Aorta (tissue), 5 donors: ENCODE measurements around the gene MKNK2. TPM values are rescaled to one million over a fixed set of nuclear protein-coding genes. Genes with fewer than 3 reads are reported as not detected.
A peak's percentile ranks its signal among the peaks of the same experiment; 100 is the strongest.

ENCODE experiments used
- ATAC-seq: fragments of 200-7000 bp; cut with Tn5 transposase; one replicate; pipeline ENCODE4 v1.9.1; 2022; ENCODE audit warnings: moderate library complexity; ENCODE audit not compliant: low FRiP score
- DNase-seq, 2 donors: peaks; one replicate each; pipeline ENCODE4 v3.0.0-alpha.2; 2020
- H3K27ac ChIP-seq, 2 donors: one replicate each; pipeline ENCODE4 v1.5.1; 2013; ENCODE audit warnings: low read length in 2 of 2, mild to moderate bottlenecking in 2 of 2, moderate library complexity in 2 of 2, control low read depth in 1 of 2, inconsistent platforms in 1 of 2, low read depth in 1 of 2
- H3K27me3 ChIP-seq, 2 donors: one replicate each; pipeline ENCODE4 v1.6.1; 2013; ENCODE audit warnings: control low read depth in 1 of 2, low read length in 1 of 2, mild to moderate bottlenecking in 1 of 2, moderate library complexity in 1 of 2; ENCODE audit not compliant: insufficient read depth in 2 of 2, control insufficient read depth in 1 of 2
- H3K36me3 ChIP-seq, 2 donors: one replicate each; pipeline ENCODE4 v1.6.1; 2013; ENCODE audit warnings: control low read depth in 1 of 2, low read length in 1 of 2, mild to moderate bottlenecking in 1 of 2; ENCODE audit not compliant: insufficient read depth in 2 of 2, control insufficient read depth in 1 of 2
- H3K4me1 ChIP-seq, 2 donors: one replicate each; pipeline ENCODE4 v1.6.1; 2013; ENCODE audit warnings: low read length in 2 of 2, control low read depth in 1 of 2, mild to moderate bottlenecking in 1 of 2, moderate library complexity in 1 of 2; ENCODE audit not compliant: insufficient read depth in 2 of 2, control insufficient read depth in 1 of 2
- H3K4me3 ChIP-seq, 2 donors: one replicate each; pipeline ENCODE4 v1.5.1; 2013; ENCODE audit warnings: low read length in 2 of 2, control low read depth in 1 of 2, mild to moderate bottlenecking in 1 of 2
- H3K9me3 ChIP-seq: one replicate; pipeline ENCODE4 v1.6.1; 2013; ENCODE audit warnings: mild to moderate bottlenecking, low read length; ENCODE audit not compliant: control insufficient read depth
- WGBS, 2 donors: extraction: QIAGEN DNeasy Blood & Tissue Kit; methylation state at CpG; one replicate each; pipeline ENCODE4 v1.1.7; 2013; 5-methylcytosine and 5-hydroxymethylcytosine counted together
- intact Hi-C, 2 donors: fragments of 100-400 bp; cut with DNase I; formaldehyde crosslinking; loops; one replicate each; pipeline versions ENCODE4 v1.14.2 to v1.15.0; 2022
- polyA plus RNA-seq, 2 donors: library from polyadenylated mRNA; stranded (reverse); fragments of 200-250 nt; gene quantifications; one replicate each; pipeline ENCODE4 v1.2.3, GENCODE V29; 2013
- total RNA-seq, 2 donors: library from RNA; stranded (reverse); fragmentation: NEBNext Ultra II Directional; extraction: Animal tissue kit (Norgen Biotek cat#: 25700); gene quantifications; one replicate each; pipeline ENCODE4 v1.2.1, GENCODE V29; 2021
- donor health status: healthy with polysubstance abuse.
- donor health status: Bipolar disorder and iron deficiency.
- donor health status: DM: no; HTN: no; CAD: no.
- donor health status: DM: no; HTN: no; CAD: no.
- donor health status: DM: yes; HTN: yes; CAD: no.

The MKNK2 gene
- total and polyA plus RNA-seq, 4 donors, result 49.3 to 103 (median 80.5) TPM

DNA sequence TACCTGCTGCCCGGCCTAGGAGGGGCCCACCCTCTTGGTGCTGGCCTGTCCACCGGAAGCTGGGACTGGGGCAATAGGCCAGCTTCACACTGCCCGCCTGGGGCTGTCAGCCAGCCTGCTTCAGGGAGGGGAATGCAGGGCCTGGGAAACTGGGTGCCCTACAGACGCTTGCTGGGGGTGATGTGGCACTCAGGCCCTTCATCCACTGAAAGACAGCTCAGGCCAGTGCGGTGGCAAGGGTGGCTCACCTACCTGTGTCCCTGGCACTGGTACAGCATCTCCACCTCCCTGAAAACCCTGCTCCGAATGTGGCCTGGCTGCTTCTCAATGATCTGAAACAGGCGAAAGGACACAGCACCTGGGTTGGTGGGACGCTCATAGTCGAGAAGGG, 7.8 kb downstream of the MKNK2 start:
- Histone ChIP-seq H3K4me3 (no peak overlapping the region), H3K27me3 (no peaks in the 10 kb centered on the region), H3K9me3 (no peaks in the 10 kb centered on the region), H3K27ac (peak overlapping the region in 1 of 2 donors; percentile 73), H3K4me1 (peaks cover 0 to 4% of the 10 kb centered on the region in 2 donors), H3K36me3 (peaks cover 0 to 3% of the 10 kb centered on the region in 2 donors)
- ATAC-seq (no peak), DNase-seq (peak; percentile 53 to 72)
- WGBS, 2 donors, result 50 to 54% methylated on average over 9 of the region's 9 CpGs
- intact Hi-C loops, result no loop called here

DNA sequence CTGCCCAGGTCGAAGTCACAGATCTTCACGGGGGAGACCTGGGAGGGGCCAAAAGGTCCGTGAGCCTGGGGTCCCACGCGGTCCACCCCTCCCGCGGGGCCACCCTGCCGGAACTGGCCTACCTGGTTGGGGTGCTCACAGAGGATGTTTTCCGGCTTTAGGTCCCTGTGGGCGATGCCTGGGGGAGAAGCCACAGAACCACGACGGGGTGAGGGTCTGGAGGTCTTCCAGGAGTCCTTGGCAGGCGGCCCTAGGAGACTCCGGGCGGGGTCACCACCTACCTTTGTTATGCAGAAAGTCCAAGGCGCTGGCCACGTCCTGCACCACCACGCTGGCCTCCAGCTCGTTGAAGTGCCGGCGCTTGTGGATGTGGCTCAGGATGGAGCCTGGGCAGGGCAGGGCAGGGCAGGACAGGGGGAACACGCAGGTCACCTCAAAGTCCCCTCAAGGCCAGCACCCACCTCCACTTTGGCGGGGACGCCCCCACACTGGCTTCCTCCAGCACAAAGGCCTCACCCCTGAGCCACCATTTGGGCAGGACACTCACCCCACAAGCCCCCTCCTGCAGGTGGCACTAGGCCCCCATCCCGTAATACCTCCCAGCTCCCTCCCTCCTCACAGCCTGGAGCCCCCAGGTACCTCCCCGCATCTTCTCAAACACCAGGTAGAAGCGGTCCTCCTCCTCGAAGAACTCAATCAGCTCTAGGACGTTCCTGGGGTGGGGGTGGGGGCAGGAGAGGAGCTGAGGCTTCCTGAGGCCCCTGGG, 8.4 kb downstream of the MKNK2 start:
- WGBS, 2 donors, result 25 to 27% methylated on average over 29 of the region's 29 CpGs
- Histone ChIP-seq H3K4me3 (peak overlapping the region in 1 of 2 donors; percentile 4), H3K4me1 (peaks cover 0 to 3% of the 10 kb centered on the region in 2 donors), H3K9me3 (no peaks in the 10 kb centered on the region), H3K27me3 (no peaks in the 10 kb centered on the region), H3K27ac (peak overlapping the region in 1 of 2 donors; percentile 73), H3K36me3 (peaks cover 0 to 3% of the 10 kb centered on the region in 2 donors)
- ATAC-seq (peak; percentile 2), DNase-seq (peak; percentile 60 to 82)
- intact Hi-C loops, result no loop called here

DNA sequence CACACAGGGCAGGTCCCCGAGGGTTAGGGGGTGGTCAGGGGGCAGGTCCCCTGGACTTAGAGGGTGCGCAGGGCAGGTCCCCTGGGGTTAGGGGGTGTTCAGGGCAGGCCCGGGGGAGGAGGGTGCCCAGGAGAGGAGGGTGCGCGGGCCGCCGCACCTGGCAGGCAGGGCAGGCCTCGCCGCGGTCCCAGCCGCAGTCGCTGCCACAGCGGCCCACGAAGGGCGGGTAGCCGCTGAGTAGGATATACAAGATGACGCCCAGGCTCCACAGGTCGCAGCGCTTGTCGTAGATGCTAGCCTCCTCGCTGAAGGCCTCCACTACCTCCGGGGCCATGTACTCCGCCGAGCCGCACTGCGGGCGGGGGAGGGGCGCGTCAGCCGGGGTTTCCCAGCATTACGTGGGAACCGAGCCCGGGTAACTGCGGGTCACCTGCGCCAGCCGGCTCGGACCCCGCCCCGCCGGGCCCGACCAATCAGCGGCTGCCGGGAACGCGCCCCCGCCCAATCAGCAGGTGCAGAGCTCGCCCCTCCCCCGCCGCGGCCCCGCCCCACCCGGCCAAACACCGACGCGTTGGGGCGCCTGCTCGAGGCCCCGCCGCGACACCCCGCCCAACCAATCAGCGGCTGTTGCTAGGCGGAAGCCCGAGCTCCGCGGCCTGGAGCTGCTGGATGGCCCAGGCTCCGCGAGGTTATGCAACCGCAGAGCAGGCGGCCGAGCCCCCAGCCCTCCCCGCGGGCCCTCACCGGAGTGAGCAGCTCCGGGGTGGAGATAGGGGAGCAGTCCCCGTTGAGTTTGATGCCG, 9.2 kb downstream of the MKNK2 start:
- H3K4me3 ChIP-seq, result peak overlapping the region in 1 of 2 donors; percentile 4
- no peaks in the 10 kb centered on the region for H3K4me1 ChIP-seq
- H3K9me3 ChIP-seq, result no peaks in the 10 kb centered on the region
- WGBS, 2 donors, result 13 to 18% methylated on average over 43 to 77 of the region's 77 CpGs
- no peaks in the 10 kb centered on the region for H3K27me3 ChIP-seq
- H3K27ac ChIP-seq, result peak overlapping the region; percentile 31 to 73
- DNase-seq (peak; percentile 99 to 100), ATAC-seq (peak; percentile 93)
- intact Hi-C loops, result no loop called here
- peaks cover 0 to 3% of the 10 kb centered on the region in 2 donors for H3K36me3 ChIP-seq

DNA sequence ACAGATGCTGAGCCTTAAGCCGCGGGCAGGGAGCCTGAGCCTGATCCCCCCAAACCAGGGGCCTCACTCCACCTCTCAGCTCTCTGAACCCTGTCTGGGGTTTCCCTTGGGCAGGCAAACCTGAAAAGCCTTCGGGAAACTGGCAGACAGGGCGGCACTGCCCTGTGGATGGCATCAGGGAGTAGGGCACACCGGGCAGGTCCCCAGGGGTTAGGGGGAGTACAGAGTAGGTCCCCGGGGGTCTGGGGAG, 9.7 kb downstream of the MKNK2 start:
- WGBS, 2 donors, result 77 to 81% methylated on average over 6 of the region's 6 CpGs
- no peaks in the 10 kb centered on the region for H3K9me3 ChIP-seq
- no peaks in the 10 kb centered on the region for H3K27me3 ChIP-seq
- H3K36me3 ChIP-seq, result peaks cover 0 to 3% of the 10 kb centered on the region in 2 donors
- H3K4me1 ChIP-seq, result no peaks in the 10 kb centered on the region
- ATAC-seq, result no peak
- intact Hi-C loops, result no loop called here
- peak overlapping the region; percentile 31 to 49 for H3K27ac ChIP-seq
- no peak overlapping the region for H3K4me3 ChIP-seq
- DNase-seq, result no peak

DNA sequence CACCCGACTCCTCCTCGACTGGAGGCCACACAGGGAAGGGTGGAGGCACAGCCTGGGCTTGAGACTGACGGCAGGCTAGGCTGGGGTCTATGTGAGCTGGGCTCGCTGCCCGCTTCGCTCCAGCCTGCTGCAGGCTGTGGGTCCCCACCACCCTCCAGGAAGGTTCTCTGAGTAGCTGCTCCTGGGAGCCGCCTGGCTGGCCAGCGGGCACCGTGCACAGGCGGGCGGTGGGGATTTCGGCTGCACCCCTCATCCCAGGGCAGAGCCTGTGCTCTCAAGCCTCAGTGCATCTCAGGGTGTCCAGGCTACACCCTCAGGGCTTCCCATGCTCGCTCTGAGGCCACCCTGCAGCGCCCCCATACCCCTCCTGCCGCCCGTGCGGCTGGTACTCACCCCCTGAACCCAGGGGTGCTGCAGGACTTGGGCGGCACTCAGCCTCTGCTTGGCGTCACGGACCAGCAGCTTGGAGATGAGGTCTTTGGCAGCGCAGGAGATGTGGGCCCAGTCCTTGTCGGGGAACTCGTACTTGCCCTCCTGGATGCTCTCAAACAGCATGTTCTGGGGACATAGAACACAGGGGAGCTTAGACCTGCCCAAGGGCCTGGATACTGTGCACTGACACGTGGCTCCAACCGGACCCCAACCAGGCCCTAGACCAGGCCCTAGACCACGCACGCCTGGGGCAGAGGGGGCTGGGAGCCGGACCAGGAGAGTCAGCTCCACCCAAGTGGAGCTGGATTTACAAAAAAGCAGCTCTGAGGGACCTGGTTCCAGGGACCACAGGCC, 10.2 kb downstream of the MKNK2 start:
- Histone ChIP-seq H3K36me3 (peaks cover 0 to 3% of the 10 kb centered on the region in 2 donors), H3K27me3 (no peaks in the 10 kb centered on the region), H3K4me1 (no peaks in the 10 kb centered on the region), H3K9me3 (no peaks in the 10 kb centered on the region), H3K27ac (peak overlapping the region in 1 of 2 donors; percentile 49), H3K4me3 (no peak overlapping the region)
- WGBS, 2 donors, result 85 to 86% methylated on average over 28 of the region's 28 CpGs
- ATAC-seq (no peak), DNase-seq (peak in 1 of 2 donors; percentile 50)
- intact Hi-C loops, result no loop called here

DNA sequence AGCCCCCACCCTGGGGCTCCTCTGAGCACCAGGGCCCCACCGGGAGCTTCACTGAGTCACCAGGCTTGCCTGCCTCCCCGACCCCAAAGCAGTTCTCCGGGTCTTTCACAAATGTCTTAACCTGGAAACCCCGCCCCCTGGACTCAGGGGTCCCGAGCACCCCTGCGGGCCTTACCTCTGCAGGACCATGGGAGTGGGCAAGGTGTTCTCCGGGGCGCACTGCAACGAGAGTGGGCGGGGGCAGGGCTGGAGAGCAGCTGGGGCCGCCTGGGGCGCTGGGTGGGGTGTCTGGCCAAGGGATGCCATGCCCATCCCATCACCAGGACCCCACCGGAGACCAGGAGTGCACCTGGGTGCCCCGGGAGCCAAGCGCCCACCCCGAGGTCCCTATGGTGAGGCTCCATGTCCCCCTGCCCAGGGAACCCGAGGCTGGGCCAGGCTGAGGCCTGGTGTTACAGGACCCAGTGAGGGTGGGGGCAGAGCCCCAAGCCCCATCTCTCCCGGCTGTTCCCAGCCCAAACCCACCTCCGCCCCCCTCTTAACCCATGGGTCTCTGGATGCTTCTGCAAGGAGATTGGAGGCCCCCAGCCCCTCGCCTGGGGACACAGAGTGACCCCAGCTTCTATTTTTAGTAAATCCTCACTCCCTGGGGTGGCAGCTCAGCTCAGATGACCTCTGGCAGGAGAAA, 10.9 kb downstream of the MKNK2 start:
- H3K4me1 ChIP-seq, result no peaks in the 10 kb centered on the region
- ATAC-seq, result no peak
- no peak overlapping the region for H3K27ac ChIP-seq
- intact Hi-C loops, result no loop called here
- WGBS, 2 donors, result 84 to 88% methylated on average over 18 to 20 of the region's 20 CpGs
- no peaks in the 10 kb centered on the region for H3K27me3 ChIP-seq
- no peaks in the 10 kb centered on the region for H3K9me3 ChIP-seq
- no peak overlapping the region for H3K4me3 ChIP-seq
- peak in 1 of 2 donors; percentile 50 for DNase-seq
- peaks cover 0 to 3% of the 10 kb centered on the region in 2 donors for H3K36me3 ChIP-seq

DNA sequence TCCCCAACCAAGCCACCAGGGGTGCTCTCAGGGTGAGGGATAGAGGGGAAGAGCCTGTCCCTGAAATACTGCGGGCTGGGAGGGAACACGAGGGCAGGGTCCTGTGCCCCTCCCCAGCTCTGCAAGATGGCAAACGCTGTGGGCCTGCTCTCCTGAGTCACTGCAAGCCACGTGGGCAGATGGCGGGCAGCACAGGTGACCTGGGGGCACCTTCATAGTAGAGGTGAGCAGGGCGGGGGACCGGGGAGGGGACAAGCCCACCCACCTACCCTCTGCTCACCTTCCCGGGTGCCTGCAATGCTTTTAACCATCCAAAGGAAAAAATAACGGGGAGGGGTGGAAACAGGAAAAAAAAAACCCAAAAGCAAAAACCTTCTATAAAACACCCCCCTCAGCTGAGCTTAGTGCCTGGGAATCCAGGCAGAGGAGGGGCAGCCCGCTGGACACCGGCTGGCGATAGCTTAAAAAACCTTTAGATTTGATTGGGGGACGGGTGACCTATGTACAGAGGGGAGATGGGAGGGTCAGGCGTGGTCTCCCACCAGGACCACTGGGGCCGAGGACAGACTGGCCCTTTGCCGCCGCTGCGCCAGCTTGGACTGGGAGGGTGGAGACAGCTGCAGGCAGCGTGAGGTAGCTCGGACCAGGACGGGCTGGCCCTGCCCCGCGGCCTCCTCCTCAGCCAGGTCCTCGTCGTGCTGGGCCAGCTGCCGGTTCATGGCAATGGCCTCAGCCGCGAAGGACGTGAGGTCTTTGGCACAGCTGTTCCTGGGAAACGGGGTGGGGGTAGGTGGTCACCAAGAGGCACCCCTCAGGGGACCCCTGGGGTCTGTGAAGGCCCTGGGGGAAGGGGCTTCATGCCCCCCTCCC, 11.7 kb downstream of the MKNK2 start:
- H3K4me1 ChIP-seq, result no peaks in the 10 kb centered on the region
- H3K27me3 ChIP-seq, result no peaks in the 10 kb centered on the region
- peaks cover 0 to 3% of the 10 kb centered on the region in 2 donors for H3K36me3 ChIP-seq
- H3K4me3 ChIP-seq, result no peak overlapping the region
- ATAC-seq, result no peak
- H3K9me3 ChIP-seq, result no peaks in the 10 kb centered on the region
- WGBS, 2 donors, result 81 to 83% methylated on average over 29 to 30 of the region's 30 CpGs
- intact Hi-C loops, result no loop called here
- DNase-seq, result peak; percentile 48 to 76
- no peak overlapping the region for H3K27ac ChIP-seq
